ENCODE measurements around the gene FAM53B.

FAM53B gene

GRCh38 chr10:124693801-124694416 lies 50.3 kb downstream of the FAM53B start:
- Histone ChIP-seq H3K27me3 (no peaks in the 10 kb centered on the region), H3K4me1 (ENCODE audit: control insufficient read depth in 1 of 2, insufficient read depth in 1 of 2, low read depth in 1 of 2, low read length in 1 of 2) (peaks cover 12 to 18% of the 10 kb centered on the region in 2 experiments), H3K4me3 (ENCODE audit: low read depth in 1 of 2, low read length in 1 of 2) (no peak overlapping the region), H3K36me3 (peaks cover 51% of the 10 kb centered on the region), H3K27ac (peak overlapping the region; percentile 11), H3K9me3 (no peaks in the 10 kb centered on the region)
- no peak for TF ChIP-seq CTCF (IDR thresholded peaks at IDR 0.05)

- peak overlapping the region; percentile 11 for H3K27ac ChIP-seq
Measured at GRCh38 chr10:124693396-124693795, 50.8 kb downstream of the FAM53B start.

DNA sequence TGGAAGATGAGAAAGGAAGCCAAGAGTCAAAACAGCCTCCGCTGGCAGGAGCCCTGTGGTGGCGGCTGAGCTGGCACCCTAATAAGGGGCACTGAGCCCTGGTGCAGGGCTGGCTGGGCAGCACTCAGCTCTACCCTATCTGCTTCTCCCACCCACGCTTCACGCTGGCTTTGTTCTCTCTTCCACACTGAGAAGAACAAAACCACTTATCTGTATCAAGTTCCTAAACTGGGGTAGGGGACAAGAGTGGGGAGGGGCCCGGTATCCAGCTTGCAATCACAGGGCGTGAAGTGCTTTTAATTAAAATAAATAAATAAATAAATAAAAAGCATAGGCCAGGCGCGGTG lies 52.1 kb downstream of the FAM53B start:
- Histone ChIP-seq H3K36me3 (peaks cover 51% of the 10 kb centered on the region), H3K27me3 (no peaks in the 10 kb centered on the region), H3K4me1 (ENCODE audit: control insufficient read depth in 1 of 2, insufficient read depth in 1 of 2, low read depth in 1 of 2, low read length in 1 of 2) (peaks cover 0 to 16% of the 10 kb centered on the region in 2 experiments), H3K9me3 (no peaks in the 10 kb centered on the region), H3K27ac (no peak overlapping the region), H3K4me3 (ENCODE audit: low read depth in 1 of 2, low read length in 1 of 2) (no peak overlapping the region)
- TF ChIP-seq CTCF (IDR thresholded peaks at IDR 0.05), result no peak

More at GRCh38 chr10:124693396-124693795, 50.8 kb downstream of the FAM53B start:
- Histone ChIP-seq H3K27me3 (no peaks in the 10 kb centered on the region), H3K9me3 (no peaks in the 10 kb centered on the region), H3K4me1 (ENCODE audit: control insufficient read depth in 1 of 2, insufficient read depth in 1 of 2, low read depth in 1 of 2, low read length in 1 of 2) (peaks cover 7 to 14% of the 10 kb centered on the region in 2 experiments), H3K4me3 (ENCODE audit: low read depth in 1 of 2, low read length in 1 of 2) (no peak overlapping the region), H3K36me3 (peaks cover 51% of the 10 kb centered on the region)
- TF ChIP-seq CTCF (IDR thresholded peaks at IDR 0.05), result no peak

GRCh38 chr10:124691421-124692099 lies 52.6 kb downstream of the FAM53B start:
- Histone ChIP-seq H3K27me3 (no peaks in the 10 kb centered on the region), H3K4me1 (ENCODE audit: control insufficient read depth in 1 of 2, insufficient read depth in 1 of 2, low read depth in 1 of 2, low read length in 1 of 2) (peaks cover 4 to 21% of the 10 kb centered on the region in 2 experiments), H3K27ac (no peak overlapping the region), H3K36me3 (peaks cover 51% of the 10 kb centered on the region), H3K4me3 (ENCODE audit: low read depth in 1 of 2, low read length in 1 of 2) (no peak overlapping the region), H3K9me3 (no peaks in the 10 kb centered on the region)
- no peak for TF ChIP-seq CTCF (IDR thresholded peaks at IDR 0.05)

- no peaks in the 10 kb centered on the region for H3K27me3 ChIP-seq
- H3K27ac ChIP-seq, result no peak overlapping the region
- peaks cover 46% of the 10 kb centered on the region for H3K36me3 ChIP-seq
- H3K4me3 ChIP-seq (ENCODE audit: low read depth in 1 of 2, low read length in 1 of 2), result no peak overlapping the region
- H3K9me3 ChIP-seq, result no peaks in the 10 kb centered on the region
- H3K4me1 ChIP-seq (ENCODE audit: control insufficient read depth in 1 of 2, insufficient read depth in 1 of 2, low read depth in 1 of 2, low read length in 1 of 2), result peaks cover 10 to 26% of the 10 kb centered on the region in 2 experiments
- no peak for TF ChIP-seq CTCF (IDR thresholded peaks at IDR 0.05)
Measured at GRCh38 chr10:124691002-124691401, 53.2 kb downstream of the FAM53B start.
